ENCODE data around the gene CBY2.
"Not testable (repeated sequence)": the region's sequence is repeated elsewhere in the genome, so short reads cannot be mapped to it uniquely, and the experiment has no call there.

CBY2 gene

GRCh38 chr13:45742985-45743384 is 40.9 kb downstream of the CBY2 start:
- no peak for DNase-seq (ENCODE audit: low read depth in 3 of 3)

DNA sequence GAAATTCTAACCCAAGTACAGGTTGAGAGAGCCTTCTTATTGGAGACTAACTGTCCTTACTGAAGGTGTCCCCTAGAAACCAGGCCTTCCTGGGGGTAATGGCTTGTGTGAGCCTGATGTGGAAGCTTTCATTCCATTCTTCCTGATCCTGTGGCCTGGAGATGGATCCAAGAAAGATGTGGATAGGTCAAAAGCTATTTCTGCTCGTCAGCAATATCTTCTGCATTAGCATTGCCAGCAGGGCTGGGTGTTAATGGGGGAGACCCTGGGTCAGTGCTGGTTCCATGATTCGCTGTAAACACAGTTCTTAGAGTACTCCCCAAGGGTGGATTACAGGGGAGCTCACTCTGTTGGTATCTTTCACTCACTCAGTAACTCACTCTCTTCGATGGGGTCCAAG is 42.9 kb downstream of the CBY2 start:
- DNase-seq (ENCODE audit: low read depth in 3 of 3) = no peak

DNA sequence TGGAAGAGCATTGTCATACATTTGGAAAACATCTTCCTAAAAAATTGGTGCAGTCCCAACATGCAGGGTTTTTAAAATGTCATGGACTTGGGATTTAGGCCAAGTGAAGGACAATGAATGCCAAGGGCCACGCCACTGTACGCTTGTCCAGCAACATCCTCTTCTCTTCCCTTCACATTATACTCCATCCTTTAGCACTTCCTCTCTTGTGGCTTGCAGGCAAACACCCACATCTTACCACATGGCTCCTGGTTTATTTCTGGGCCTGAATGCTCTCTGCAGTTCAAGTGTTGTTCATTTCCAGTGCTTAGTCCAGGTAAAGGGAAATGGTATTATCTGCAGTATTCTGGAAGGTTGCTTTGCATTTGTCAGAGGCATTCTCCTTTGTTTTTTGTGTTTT is 45.0 kb downstream of the CBY2 start:
- no peak for DNase-seq (ENCODE audit: low read depth in 3 of 3)

DNA sequence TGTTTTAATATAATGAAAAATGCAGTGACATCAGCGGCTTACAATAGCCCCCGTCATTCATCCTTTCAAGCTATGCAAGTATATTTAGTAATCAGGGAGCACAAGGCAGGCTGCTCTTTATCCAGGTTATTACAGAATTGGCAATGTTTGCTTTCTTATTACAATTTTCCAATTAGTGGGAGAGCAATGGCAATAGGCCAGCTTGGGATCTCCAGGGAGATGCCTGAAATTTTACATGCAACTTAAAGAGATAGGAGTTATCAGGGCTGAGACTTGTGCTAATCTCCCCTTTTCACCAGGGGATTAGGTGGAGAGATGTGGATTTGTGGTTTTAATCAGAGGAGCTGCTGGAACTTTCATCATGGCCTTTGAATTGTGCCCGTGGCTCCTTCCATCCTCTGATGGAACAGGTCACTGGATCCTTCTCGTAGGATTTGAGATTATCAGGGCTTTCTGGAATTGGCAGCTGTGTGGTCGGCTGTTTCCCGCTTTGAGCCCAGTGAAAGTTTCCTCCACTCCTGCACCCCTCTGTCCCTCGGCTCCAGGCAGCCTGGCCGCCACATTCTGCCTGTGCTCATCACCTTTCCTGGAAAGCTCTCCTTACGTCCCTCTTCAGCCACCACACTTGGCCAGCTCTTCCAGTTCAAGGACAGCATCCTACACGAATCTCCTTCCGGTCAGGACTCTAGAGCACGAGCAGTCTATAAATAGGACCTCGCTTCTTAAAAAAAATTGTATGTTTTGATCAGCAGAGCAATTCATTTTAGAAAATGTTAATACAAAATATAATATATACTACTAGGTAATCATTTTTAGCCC is 47.0 kb downstream of the CBY2 start:
- DNase-seq (ENCODE audit: low read depth in 3 of 3) = no peak

GRCh38 chr13:45750566-45750965 is 48.4 kb downstream of the CBY2 start:
- DNase-seq (ENCODE audit: low read depth in 3 of 3) = no peak

DNA sequence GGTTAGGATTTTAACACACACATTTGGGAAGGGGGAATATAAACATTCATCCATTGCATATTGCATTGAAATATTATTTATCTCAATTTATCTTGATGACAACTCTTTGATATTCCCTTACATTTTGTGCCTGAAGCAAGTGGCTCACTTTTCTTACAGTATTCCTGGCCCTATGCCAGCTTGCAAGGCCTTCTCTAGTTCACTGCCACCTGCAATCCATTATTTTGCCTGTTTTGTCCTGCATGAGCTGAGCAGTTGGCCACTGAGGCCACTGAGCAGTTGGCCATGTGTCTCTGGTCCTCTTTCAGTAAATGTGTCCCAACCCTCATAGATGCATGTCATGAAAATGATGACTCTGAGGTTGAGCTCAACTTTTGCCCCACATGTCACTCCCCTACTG is 49.8 kb downstream of the CBY2 start:
- DNase-seq (ENCODE audit: low read depth in 3 of 3) = no peak

DNA sequence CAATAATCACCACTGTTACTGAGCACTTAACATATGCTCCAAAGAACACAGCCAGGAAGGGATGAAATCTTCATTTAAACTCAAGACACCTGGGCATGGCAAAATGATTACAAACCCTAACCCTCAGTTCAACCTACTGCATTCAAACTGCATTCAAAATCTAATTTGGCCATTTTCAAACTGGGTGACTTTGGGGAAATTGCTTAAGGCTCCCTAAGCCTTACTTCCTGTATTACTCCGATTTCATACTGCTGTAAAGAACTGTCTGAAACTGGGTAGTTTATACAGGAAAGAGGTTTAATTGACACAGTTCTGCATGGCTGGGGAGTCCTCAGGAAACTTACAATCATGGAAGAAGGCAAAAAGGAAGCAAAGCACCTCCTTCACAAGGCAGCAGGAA is 50.4 kb downstream of the CBY2 start:
- DNase-seq (ENCODE audit: low read depth in 3 of 3) = no peak

GRCh38 chr13:45756498-45756897 is 54.4 kb downstream of the CBY2 start:
- not testable (repeated sequence) for DNase-seq (ENCODE audit: low read depth in 3 of 3)

GRCh38 chr13:45757589-45757988 is 55.5 kb downstream of the CBY2 start:
- DNase-seq (ENCODE audit: low read depth in 3 of 3) = not testable (repeated sequence)

DNA sequence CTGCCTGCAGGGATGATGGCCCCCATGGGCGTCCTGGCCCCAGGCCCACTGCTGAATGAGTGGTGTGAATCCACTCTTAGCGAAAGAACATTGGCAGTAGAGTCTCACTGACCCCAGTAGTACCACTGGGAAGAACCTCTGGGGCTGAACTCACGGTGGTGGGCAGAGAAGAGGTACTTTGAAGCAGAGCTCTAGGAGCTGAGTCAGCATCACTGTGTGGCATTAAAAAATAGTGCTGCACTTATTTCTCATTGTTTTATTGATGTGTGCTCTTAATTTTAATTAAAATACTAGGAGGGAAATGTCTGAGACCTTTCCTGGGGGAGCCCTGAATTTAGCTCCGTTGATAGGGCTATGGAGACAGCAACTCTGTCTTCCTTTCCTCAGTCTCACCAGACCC is 61.3 kb downstream of the CBY2 start:
- DNase-seq (ENCODE audit: low read depth in 3 of 3) = no peak

Data from stimulated activated CD4-positive, alpha-beta T cell treated with anti-CD3 and anti-CD28 coated beads, TNF-alpha, amount 100 ng/mL, for 48 hours (primary cell).